GM12891 (cell line): ENCODE results near the gene ROR1.
"Not testable (repeated sequence)": the region's sequence is repeated elsewhere in the genome, so short reads cannot be mapped to it uniquely, and the experiment has no call there.

Experiments
- DNase-seq: peaks from one replicate; pipeline ENCODE4 v3.0.0; 2011; ENCODE audit warnings: low spot score; ENCODE audit not compliant: insufficient read length
- FAIRE-seq: peaks from 2 replicates; lab custom pipeline; 2011; peaks lifted over from hg19 to GRCh38; lab: Jason Lieb, UNC
- PAX5 ChIP-seq: IDR thresholded peaks from 2 replicates; pipeline ENCODE4 v1.6.1; 2011; ENCODE audit warnings: low read length, moderate library complexity, mild to moderate bottlenecking; ENCODE audit not compliant: insufficient read depth, severe bottlenecking
- POLR2A ChIP-seq: IDR thresholded peaks from 2 replicates; pipeline ENCODE4 v1.6.1; 2011; ENCODE audit warnings: low read depth, low read length, control low read depth
- POLR2AphosphoS5 ChIP-seq: IDR thresholded peaks from 2 replicates; pipeline ENCODE4 v1.6.1; 2011; ENCODE audit warnings: low read depth, low read length, control low read depth
- POU2F2 ChIP-seq: IDR thresholded peaks from 2 replicates; pipeline ENCODE4 v1.6.1; 2011; ENCODE audit warnings: low read depth, mild to moderate bottlenecking, control low read depth, low read length, moderate library complexity
- SPI1 ChIP-seq: IDR thresholded peaks from 2 replicates; pipeline ENCODE4 v1.6.1; 2011; ENCODE audit warnings: low read depth, low read length, control low read depth
- TAF1 ChIP-seq: IDR thresholded peaks from 2 replicates; pipeline ENCODE4 v1.6.1; 2011; ENCODE audit warnings: low read depth, low read length, control low read depth

ROR1 gene

DNA sequence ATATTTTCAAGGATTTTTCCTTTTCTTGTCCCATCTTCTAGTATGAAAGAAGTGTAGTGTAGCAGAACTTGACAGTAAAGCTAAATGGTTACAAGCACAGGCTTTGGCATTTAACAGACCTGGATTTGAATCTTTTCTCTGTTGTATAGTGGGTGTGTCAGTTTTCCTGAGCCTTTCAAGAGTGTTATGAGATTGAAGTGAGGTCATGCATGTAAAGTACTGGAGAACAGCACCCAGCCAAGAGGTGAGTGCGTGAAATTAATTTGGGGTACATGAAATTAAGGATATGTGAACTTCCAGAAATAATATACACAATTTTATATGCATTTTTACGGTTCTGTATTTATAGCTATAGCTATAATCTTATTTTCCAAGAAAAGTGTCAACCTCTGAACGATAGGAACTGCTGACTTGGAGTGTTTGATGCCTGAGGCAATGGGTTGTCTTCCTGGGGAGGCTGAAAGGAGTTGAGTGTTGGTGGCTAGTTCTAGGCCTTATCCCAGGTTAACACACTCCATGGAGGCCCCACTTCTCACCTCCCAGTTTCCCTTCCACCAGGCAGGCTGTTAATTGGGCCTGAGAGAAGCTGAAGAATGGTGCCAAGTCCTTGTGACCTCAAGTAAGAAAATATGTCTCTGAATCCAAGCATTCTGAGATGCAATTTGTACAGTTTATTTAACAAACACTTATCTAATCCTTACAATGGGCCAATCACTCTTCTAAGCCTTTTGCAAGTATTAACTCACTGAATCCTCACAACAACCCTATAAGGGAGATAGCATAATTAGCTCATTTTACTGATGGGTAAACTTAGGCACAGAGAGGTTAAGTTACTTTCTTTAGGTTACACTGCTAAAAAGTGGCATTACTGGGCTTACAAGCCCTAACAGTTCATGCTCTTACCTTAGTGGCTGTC is 4.4 kb downstream of the ROR1 start:
- no peak for TF ChIP-seq TAF1
- TF ChIP-seq POU2F2, result no peak
- no peak for TF ChIP-seq PAX5
- TF ChIP-seq POLR2A, result no peak
- TF ChIP-seq SPI1, result no peak
- TF ChIP-seq POLR2AphosphoS5, result no peak
- FAIRE-seq, result peak; percentile 23

DNA sequence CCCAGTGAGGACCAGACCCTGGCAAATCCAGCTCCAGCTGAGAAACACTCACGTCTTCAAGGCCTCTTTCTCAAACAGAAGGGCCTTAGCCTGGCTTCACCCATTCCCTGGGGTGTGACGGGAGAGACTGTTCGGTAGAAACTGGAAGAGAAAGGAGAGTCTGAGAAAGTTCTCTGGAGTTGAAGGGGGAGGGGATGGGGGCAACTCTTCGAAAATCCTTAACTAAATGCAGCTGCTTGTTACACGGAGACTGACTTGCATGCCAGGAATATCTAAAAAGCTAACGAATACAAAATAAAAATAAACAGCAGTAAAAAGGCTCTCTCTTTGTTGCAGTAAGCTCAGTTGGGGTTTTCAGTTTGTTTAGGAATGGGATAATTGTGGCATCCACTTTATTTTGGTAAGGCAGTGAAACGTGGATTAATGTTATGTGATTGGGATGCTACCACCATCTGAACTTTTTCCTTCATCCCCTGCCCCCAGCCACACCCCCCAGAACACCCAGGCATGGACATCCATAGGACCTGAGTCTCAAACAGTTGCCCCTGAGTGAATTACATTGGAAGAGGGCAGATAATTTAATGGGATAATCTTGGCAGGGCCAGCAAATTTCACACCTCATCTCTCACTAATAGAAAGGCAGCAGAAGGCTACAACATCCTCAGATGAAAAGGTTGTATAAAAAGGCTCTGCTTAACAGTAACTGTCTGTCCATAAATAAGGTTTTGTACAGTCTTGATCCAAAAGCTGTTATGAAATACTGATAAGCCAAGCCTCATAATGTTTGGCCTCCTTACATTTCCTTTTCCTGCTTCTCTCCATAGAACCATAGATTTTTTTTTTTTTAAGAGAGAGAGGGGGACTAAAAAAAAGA is 5.8 kb downstream of the ROR1 start:
- TF ChIP-seq TAF1, result no peak
- no peak for TF ChIP-seq POU2F2
- TF ChIP-seq POLR2AphosphoS5, result no peak
- no peak for TF ChIP-seq POLR2A
- no peak for TF ChIP-seq PAX5
- TF ChIP-seq SPI1, result no peak
- FAIRE-seq (no peak), DNase-seq (no peak)

More for the DNA sequence above, 4.4 kb downstream of the ROR1 start:
- DNase-seq, result no peak

DNA sequence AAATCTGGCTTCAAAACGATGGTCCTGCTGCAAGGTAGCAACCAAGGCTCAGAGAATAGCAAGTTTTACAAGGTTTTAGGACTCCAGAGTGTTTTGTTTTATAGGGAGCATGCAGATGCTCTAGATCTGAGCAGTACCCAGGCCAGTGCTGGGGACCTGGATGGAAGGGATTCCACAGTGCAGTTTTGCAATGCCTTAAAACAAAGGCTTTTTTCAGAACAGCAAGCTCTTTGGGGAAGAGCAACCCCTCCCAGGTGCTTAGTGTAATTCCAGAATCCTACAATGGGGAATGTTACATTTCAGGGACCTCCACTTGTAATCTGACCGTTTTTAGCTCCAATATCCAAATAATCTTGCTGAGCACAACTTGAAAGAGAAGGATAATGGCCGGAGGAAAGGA is 6.7 kb downstream of the ROR1 start:
- TF ChIP-seq PAX5, result no peak
- TF ChIP-seq POU2F2, result no peak
- no peak for TF ChIP-seq SPI1
- DNase-seq (no peak), FAIRE-seq (no peak)

DNA sequence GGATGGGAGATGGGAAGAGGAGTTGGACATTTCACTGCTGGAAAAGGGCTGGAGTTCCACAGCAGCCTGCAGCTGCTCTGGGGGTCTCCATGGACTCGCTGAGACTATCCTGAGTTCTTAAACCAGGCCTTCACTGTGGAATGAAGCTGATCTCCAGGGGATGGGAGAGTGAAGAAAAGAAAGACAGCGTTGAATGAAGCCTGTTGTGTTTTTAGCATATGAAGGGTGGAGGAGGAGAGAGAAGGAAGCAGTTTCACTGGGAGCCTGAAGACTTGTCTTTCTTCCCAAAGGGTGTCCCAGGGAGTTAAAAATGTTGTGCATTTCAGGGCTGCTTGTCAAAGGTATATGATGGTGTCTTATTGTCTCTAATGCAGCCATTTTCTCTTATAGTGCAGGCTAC is 9.2 kb downstream of the ROR1 start:
- no peak for TF ChIP-seq SPI1
- no peak for TF ChIP-seq PAX5
- no peak for TF ChIP-seq POU2F2
- no peak for TF ChIP-seq TAF1
- no peak for TF ChIP-seq POLR2AphosphoS5
- TF ChIP-seq POLR2A, result no peak
- FAIRE-seq (no peak), DNase-seq (no peak)

GRCh38 chr1:63784083-63784482 is 10.3 kb downstream of the ROR1 start:
- TF ChIP-seq SPI1, result no peak
- TF ChIP-seq POU2F2, result no peak
- no peak for TF ChIP-seq TAF1
- no peak for TF ChIP-seq POLR2AphosphoS5
- TF ChIP-seq PAX5, result no peak
- DNase-seq, result no peak
- FAIRE-seq, result no peak

DNA sequence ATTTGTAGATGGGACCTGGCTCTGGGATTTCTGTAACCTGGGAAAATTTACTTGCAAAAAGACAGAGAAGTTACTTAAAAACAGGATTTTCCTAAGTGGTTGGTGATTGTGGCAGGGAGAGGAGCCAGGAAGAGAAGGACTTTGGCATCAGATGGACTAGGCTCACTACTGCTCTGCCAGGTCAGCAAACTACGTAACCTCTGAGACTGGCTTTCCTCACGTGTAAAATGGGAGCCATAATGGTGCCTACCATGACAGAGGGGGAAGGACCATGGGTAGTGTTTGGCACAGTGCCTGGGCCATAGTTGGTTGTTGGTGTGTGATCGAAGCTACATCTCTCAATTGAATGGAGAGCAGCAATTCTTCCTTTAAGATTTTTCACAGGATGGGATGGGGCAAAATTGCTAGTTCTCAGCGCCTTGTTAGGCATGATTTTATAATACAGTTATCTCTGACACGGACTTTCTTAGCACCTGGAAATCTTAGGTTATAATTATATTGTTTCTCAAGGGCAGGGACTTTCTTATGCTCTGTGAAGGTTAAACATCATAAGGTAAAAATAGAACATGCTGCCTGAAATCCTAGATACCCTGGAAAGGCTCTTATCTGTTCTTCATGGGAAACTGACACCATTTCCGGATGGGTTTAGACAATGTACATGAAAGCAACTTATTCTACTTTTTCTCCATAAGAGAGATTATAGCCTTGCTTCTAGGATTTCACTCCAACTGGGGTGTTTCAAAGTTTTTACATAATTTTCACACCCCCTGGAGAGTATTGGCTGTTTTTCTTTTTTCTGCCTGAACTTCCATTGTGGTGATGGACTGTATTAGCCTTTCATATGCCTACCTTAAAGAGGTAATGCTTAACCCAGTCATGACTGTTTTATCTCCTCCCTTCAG is 10.9 kb downstream of the ROR1 start:
- TF ChIP-seq POU2F2, result no peak
- TF ChIP-seq POLR2A, result no peak
- TF ChIP-seq SPI1, result no peak
- no peak for TF ChIP-seq TAF1
- TF ChIP-seq POLR2AphosphoS5, result no peak
- TF ChIP-seq PAX5, result no peak
- FAIRE-seq, result no peak
- no peak for DNase-seq

- DNase-seq, FAIRE-seq: not testable (repeated sequence)
These were observed 13.5 kb downstream of the ROR1 start for GRCh38 chr1:63787270-63787669.

- DNase-seq (no peak), FAIRE-seq (no peak)
- TF ChIP-seq POLR2AphosphoS5 (no peak), PAX5 (no peak), TAF1 (no peak), SPI1 (no peak), POU2F2 (no peak), POLR2A (no peak)
These were observed 14.1 kb downstream of the ROR1 start for GRCh38 chr1:63787875-63788274.
